HG02610 (cell line): Measurements from ENCODE around the gene DMTF1.
"Not testable (repeated sequence)": the region's sequence is repeated elsewhere in the genome, so short reads cannot be mapped to it uniquely, and the experiment has no call there.

Source experiments
- ATAC-seq: cut with Tn5 transposase; IDR thresholded peaks from one replicate; pipeline ENCODE4 v1.9.1; 2021; ENCODE audit warnings: mild to moderate bottlenecking, moderate library complexity; ENCODE audit not compliant: unreplicated experiment

DMTF1 gene

GRCh38 chr7:87220026-87220733 is 67.9 kb downstream of the DMTF1 start:
- peak; percentile 28 for ATAC-seq

GRCh38 chr7:87220734-87221215 is 68.5 kb downstream of the DMTF1 start:
- ATAC-seq = no peak

- ATAC-seq = no peak
Measured at GRCh38 chr7:87223666-87224065, 71.4 kb downstream of the DMTF1 start.

- no peak for ATAC-seq
Measured at GRCh38 chr7:87225696-87226095, 73.4 kb downstream of the DMTF1 start.

GRCh38 chr7:87226495-87226894 is 74.2 kb downstream of the DMTF1 start:
- ATAC-seq = peak; percentile 58

GRCh38 chr7:87231258-87231657 is 79.0 kb downstream of the DMTF1 start:
- no peak for ATAC-seq

GRCh38 chr7:87231711-87232110 is 79.5 kb downstream of the DMTF1 start:
- no peak for ATAC-seq

- no peak for ATAC-seq
Measured at GRCh38 chr7:87234949-87235348, 82.7 kb downstream of the DMTF1 start.

- not testable (repeated sequence) for ATAC-seq
Measured at GRCh38 chr7:87238464-87239051, 86.3 kb downstream of the DMTF1 start.

- ATAC-seq = not testable (repeated sequence)
Measured at GRCh38 chr7:87245671-87246070, 93.4 kb downstream of the DMTF1 start.
